ENCODE measurements around the gene TMSB15C. TPM values are rescaled to one million over a fixed set of nuclear protein-coding genes. Genes with fewer than 3 reads are reported as not detected.
"Not testable (repeated sequence)": the region's sequence is repeated elsewhere in the genome, so short reads cannot be mapped to it uniquely, and the experiment has no call there.

TMSB15C gene
- 4.5 TPM for polyA plus RNA-seq (ENCODE audit: insufficient read length)

DNA sequence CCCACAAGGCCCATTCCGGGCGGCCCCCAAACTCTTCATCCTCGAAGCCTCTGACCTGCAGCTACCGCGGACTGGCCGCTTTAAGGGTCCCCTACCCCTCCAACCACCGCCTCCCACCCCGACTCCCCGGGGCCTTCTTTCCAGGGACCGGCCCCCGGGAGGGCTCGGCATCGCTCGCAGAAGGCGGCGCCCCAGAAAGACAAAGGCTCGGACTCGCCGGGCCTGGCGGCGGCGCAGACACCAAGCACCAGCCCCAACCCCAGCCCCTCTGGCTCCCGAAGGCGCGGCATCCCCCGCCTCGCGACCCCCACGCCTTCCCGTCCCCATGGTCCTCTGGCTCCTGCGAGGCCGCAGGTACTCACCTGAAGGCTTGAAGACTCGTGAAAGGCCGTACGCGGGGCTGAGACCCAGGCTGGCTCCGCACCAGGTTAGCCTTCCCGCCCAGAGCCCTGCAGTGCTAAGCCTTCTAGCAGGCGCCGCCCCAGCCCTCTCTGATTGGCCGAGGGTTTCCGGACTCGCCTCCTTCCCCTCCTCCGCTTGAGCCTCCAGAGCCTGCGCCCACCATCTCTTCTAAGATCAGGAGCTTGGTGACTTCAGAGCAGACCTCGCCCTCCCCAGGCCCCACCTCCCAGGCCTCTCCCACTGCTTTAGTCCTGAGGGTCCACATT, at the start of gene TMSB15C:
TSS of gene TMSB15C (minus strand) at position 459 of the 668 bp plus-strand sequence.
- DNase-seq (ENCODE audit: low read depth), result not testable (repeated sequence)

DNA sequence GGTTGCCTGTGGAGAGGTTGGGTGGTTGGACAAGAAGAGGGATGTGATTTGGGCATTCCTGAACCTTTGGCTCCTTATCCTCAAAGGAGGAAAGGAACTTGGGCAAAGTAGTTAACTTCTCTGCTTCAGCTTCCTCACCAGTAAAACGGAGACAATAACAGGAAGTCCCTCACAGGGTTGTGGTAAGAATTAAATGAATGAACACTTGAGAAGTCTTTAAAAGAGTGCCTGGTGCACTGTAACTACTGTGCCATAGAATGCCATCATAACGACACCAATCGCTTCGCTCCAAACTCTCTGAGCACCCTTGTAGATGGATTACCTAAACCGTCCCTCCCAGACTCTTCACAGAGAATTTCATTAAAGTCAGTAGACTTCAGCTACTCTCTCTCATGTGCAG, 46.8 kb upstream of the TMSB15C start:
- no peak for DNase-seq (ENCODE audit: low read depth)

GRCh38 chrX:104118765-104119164, 42.7 kb upstream of the TMSB15C start:
- no peak for DNase-seq (ENCODE audit: low read depth)

DNA sequence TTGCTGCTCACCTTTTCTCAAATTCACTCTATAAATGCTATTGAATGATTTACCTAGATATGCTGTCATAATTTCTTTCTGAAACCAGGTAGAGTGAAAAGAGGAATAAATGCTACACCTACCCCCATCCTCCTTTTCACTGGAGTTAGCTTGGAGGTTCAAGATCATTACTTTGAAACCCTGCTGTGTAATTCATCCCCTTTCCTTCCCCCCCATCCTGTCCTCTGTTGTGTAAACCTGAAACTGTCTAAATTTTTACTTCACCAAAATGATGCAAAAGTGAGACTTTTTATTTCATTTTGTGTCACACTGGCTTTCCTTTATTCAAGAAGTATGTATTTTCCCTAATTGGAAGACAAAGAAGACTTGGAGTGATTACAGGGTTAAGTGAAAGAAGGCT, 41.7 kb upstream of the TMSB15C start:
- no peak for DNase-seq (ENCODE audit: low read depth)

DNA sequence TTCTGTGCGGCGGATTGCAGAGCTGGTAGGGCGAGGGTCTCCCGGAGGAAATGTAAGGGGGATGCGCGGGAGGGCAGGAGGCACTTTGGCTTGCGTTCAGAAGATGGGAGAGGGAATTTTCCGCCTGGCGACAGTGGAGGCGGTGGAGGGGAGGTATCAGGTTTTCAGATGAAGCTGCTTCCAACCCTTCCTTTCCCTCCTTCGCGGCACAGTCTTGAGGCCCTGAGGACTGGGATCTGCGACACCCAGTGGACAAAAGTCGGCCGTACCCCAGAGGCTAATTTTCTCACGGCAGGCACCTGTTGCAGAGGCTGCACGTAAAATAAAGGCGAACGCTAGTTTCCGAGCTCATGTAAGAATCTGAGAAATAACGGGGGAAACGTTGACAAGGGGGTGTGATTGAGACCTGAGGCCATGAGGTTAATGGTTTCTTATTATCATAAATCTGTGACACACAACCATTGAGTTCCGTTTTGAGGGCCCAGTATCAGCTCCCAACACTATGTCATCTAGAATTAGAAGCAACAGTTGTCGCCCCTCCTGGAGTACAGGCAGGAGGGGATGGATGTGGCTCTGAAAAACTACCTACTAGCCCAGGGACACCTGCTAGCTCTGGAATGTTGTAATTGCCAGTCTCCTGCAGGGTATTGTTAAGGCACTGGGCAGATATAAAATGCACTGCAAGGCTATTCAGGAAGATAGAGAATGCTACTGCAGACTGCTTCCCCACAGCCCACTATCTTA, 37.4 kb upstream of the TMSB15C start:
- no peak for DNase-seq (ENCODE audit: low read depth)

GRCh38 chrX:104112326-104112951, 36.4 kb upstream of the TMSB15C start, which contains the start of gene ZCCHC18:
Gene ZCCHC18 (plus strand): TSS chrX:104112523. CDS start chrX:104114112, 1,589 bp downstream.
- DNase-seq (ENCODE audit: low read depth), result no peak

DNA sequence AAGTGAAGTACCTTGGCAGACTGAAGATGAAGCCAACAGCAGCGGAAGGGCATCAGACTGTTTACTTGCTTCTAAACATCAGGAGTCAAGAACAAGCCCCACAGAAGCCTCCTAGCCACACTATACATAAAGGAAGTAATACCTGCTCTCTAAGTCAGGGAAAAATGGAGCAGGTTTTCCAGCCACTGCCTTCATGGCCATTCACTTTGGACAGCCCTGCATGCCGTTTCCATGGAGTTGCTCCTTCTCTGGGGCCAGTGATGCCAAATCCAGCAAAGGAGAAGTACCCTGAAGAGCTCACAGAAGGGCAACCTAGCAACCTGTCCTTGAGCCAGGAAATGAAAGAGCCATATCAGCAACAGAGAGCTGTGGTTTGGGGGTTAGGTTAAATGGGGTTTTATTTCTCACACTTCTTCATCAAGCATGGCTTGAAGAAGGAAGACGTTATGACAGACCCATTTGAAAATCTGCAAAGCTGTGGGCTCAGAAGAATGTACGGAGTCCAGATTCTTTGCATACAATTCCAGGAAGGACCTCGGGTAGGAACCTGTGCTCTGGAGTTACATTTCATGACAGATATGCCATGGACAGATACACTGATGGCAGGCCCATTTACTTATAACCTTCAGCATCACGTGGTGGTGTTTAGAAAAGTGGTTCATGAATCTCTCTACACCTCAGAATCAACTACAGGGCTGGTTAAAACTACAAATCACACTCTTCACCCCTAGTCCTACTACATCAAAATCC, 34.6 kb upstream of the TMSB15C start:
- DNase-seq (ENCODE audit: low read depth), result not testable (repeated sequence)

- no peak for DNase-seq (ENCODE audit: low read depth)
Measured at GRCh38 chrX:104108955-104109354, 32.9 kb upstream of the TMSB15C start.

- no peak for DNase-seq (ENCODE audit: low read depth)
Measured at GRCh38 chrX:104105330-104106262, 29.6 kb upstream of the TMSB15C start.

DNA sequence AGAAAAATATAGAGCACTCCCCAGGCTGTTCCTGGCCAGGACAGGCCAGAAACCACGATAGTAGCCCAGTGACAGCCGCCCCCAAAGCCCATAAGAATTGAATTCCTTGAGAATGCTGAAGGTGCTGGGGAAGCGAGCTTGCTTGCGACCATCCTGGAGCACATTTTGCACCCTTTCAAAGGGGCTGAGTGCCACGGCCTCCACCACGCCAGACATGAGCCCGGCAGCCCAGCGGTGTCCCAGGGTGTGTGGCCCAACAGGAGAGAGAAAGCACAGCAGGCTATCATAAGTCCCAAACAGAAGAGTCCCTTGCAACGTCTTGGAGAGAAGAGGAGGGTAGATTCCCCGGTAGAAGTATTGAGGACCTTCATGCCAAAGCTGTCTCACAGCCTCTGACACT, 28.6 kb upstream of the TMSB15C start:
- no peak for DNase-seq (ENCODE audit: low read depth)

DNA sequence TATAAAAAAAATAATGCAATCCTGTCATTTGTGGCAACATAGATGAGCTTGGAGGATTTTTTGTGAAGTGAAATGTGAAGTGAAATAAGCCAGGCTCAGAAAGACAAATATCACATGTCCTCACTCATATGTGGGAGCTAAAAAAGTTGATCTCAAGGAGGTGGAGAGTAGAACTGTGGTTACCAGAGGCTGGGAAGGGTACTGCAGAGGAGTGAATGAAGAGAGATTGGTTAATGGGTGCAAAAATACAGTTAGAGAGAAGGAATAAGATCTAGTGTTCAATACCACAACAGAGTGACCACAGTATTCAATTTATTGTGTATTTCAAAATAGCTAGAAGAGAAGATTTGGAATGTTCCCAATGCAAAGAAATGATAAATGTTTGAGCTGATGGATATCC, 22.9 kb upstream of the TMSB15C start:
- no peak for DNase-seq (ENCODE audit: low read depth)

DNA sequence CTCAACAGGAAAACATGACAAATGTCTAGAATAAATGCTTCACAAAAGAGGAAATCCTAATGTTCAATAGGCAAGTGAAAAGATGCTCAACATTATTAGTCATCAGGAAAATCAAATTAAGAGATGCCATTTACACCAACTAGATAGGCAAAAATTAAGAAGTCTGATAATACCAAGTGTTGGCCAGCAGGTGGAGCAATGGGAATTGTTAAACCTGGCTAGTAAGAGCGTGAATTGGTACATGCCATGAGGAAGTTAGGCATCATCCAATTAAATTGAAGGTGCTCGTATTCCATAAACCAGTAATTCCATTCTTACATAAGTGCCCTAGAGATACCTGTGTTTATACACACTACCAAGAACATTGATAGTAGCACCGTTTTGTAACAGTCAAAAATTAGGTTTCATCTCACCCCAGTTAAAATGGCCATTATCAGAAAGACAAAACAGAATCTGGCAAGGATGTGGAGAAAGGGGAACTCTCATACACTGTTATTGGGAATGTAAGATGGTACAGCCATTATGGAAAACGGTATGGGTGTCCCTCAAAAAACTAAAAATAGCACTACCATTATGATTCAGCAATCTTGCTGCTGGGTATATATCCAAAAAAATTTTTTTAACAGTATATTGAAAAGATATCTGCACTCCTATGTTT, 22.2 kb upstream of the TMSB15C start:
- DNase-seq (ENCODE audit: low read depth), result peak; percentile 36

DNA sequence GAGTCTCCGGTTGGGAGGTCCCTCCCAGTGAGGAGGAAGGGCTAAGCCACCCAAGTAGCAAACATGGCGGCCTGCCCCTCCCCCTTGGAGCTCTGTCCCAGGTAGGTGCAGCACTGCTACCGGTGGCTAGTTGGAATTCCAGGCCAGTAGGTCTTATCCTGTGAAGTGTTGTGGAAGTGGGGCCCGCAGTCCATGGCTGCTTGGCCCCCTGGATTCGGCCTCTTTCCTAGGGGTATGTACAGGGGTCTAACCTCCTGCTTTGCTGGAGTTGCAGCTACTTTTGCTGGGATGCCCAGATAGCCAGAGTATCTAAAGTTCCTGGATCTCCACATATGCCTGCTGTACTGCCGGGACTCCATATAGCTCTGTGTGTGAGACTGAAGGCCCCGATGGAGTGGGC, 9.9 kb upstream of the TMSB15C start:
- no peak for DNase-seq (ENCODE audit: low read depth)

DNA sequence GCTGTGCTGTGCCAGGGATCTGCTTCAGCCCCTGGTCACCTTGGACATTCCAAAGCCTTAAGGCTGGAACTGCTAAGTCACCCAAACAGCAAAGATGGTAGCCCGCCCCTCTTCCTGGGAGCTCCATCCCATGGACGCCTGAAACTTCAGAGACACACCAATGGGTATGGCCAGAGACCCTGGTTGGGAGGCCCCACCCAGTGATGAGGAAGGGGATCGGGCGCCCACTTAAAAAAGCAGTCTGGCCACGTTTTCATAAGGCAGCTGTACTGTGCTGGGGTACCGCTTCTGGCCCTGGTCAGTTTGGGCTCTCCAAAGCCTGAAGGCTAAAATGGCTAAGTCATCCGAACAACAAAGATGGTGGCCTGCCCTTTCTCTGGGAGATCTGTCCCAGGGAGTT, 9.4 kb upstream of the TMSB15C start:
- DNase-seq (ENCODE audit: low read depth), result no peak

GRCh38 chrX:104084534-104085277, 8.7 kb upstream of the TMSB15C start:
- no peak for DNase-seq (ENCODE audit: low read depth)

DNA sequence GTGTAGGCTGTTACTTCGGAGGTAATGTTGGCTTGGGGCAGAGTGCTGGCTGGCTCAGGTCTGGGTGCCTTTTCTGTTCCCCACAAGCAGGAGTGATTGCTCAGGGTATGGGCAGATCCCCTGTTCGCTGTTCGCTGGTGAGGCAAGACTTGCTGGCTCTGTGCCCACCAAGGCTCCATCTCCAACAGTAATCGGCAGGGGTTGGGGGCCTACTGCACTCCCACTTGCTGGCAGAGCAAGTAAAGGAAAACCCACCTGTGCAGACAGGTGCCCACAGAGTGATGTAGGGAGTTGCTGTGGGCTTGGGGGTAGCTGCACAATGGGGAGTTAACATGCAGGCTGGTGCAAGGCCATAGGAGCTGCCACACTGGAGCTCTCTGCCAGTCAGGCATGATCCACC, 8.0 kb upstream of the TMSB15C start:
- DNase-seq (ENCODE audit: low read depth), result no peak

- DNase-seq (ENCODE audit: low read depth), result not testable (repeated sequence)
Measured at GRCh38 chrX:104077854-104078253, 1.8 kb upstream of the TMSB15C start.

GRCh38 chrX:104062636-104063035, 13.4 kb downstream of the TMSB15C start:
- not testable (repeated sequence) for DNase-seq (ENCODE audit: low read depth)

DNA sequence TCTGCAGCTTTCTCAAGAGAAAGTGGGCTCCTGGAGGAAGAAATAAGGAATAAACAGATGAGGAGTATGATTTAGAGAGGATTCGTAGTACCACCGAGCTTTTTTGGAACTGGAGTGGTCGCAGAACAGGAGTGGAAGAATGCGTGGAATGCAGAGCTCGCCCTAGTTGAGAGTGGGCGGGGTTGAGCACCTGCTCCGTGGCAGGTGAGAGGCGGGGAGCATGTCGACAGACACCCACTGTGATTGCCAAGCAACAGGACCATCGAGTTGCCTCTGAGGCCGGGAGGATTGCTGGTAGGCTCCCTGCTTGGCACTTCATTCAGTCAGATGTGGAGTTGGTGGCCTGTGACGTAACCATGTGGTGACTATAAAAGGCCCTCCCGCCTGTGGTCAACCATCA, 21.1 kb downstream of the TMSB15C start:
- not testable (repeated sequence) for DNase-seq (ENCODE audit: low read depth)

GRCh38 chrX:104047171-104047570, 28.9 kb downstream of the TMSB15C start:
- DNase-seq (ENCODE audit: low read depth), result no peak

Measured in forelimb muscle (tissue), 1 donor.